Smooth muscle cell (in vitro differentiated cells): Measurements from ENCODE around the gene LRRC23. TPM values are rescaled to one million over a fixed set of nuclear protein-coding genes. Genes with fewer than 3 reads are reported as not detected.

Experiments
- DNase-seq: peaks from one replicate; lab custom pipeline; 2025; ENCODE audit not compliant: unreplicated experiment; lab: John Stamatoyannopoulos, UW
- H2AFZ ChIP-seq: fragments of 200-600 bp; sonication (generic); 2 replicates; pipeline ENCODE4 v1.6.0; 2016; ENCODE audit warnings: antibody characterized with exemption, low read depth, mild to moderate bottlenecking
- H3F3A ChIP-seq: fragments of 200-600 bp; sonication (generic); 2 replicates; pipeline ENCODE4 v1.6.0; 2017; ENCODE audit warnings: antibody characterized with exemption, low read depth
- H3K27ac ChIP-seq: fragments of 200-600 bp; sonication (generic); 2 replicates; pipeline ENCODE4 v1.5.1; 2016; ENCODE audit warnings: low read depth, mild to moderate bottlenecking
- H3K27me3 ChIP-seq: fragments of 200-600 bp; sonication (generic); 2 replicates; pipeline ENCODE4 v1.6.1; 2016; ENCODE audit warnings: low read depth, mild to moderate bottlenecking
- H3K36me3 ChIP-seq: fragments of 200-600 bp; sonication (generic); 2 replicates; pipeline ENCODE4 v1.5.1; 2016; ENCODE audit warnings: low read depth
- H3K4me1 ChIP-seq: fragments of 200-600 bp; sonication (generic); 2 replicates; pipeline ENCODE4 v1.5.1; 2016; ENCODE audit warnings: low read depth
- H3K4me2 ChIP-seq: fragments of 200-600 bp; sonication (generic); 2 replicates; pipeline ENCODE4 v1.6.0; 2016; ENCODE audit warnings: mild to moderate bottlenecking
- H3K4me3 ChIP-seq: fragments of 200-600 bp; sonication (generic); 2 replicates; pipeline ENCODE4 v1.5.1; 2016; ENCODE audit warnings: mild to moderate bottlenecking
- H3K79me2 ChIP-seq: fragments of 200-600 bp; sonication (generic); 2 replicates; pipeline ENCODE4 v1.6.0; 2016; ENCODE audit warnings: low read depth, mild to moderate bottlenecking
- H3K9ac ChIP-seq: fragments of 200-600 bp; sonication (generic); 2 replicates; pipeline ENCODE4 v1.6.0; 2016; ENCODE audit warnings: low read depth
- H3K9me3 ChIP-seq: fragments of 200-600 bp; sonication (generic); replicated peaks from 2 replicates; pipeline ENCODE4 v1.5.1; 2016; ENCODE audit warnings: low read depth
- H4K20me1 ChIP-seq: fragments of 200-600 bp; sonication (generic); 2 replicates; pipeline ENCODE4 v1.6.0; 2016; ENCODE audit warnings: low read depth
- WGBS: methylation state at CpG from one replicate; pipeline ENCODE4 v1.1.7; 2016; ENCODE audit warnings: low lambda C conversion rate; 5-methylcytosine and 5-hydroxymethylcytosine counted together
- polyA plus RNA-seq: library from polyadenylated mRNA; unstranded; fragments of >200 nt; fragmentation: Nextera tagmentation; extraction: Ambion mirVana; gene quantifications from 2 replicates; pipeline ENCODE4 v1.2.1, GENCODE V29; 2016
- total RNA-seq: library from RNA; depleted of rRNA; stranded (reverse); fragments of >200 nt; gene quantifications from 2 replicates; pipeline ENCODE4 v1.2.3, GENCODE V29; 2014
- TF ChIP-seq, protein P1 (sequence below): fragments of 200-600 bp; sonication (generic); IDR thresholded peaks from 2 replicates; pipeline ENCODE4 v1.5.1; 2017; ENCODE audit warnings: borderline replicate concordance, mild to moderate bottlenecking, antibody characterized with exemption; ENCODE audit not compliant: insufficient read depth, poor library complexity, severe bottlenecking

The LRRC23 gene
- total and polyA plus RNA-seq, 2 experiments from 2014 or later = 14.2 to 19.5 TPM

GRCh38 chr12:6937481-6938352 lies 33.1 kb downstream of the LRRC23 start:
- Histone ChIP-seq H3K79me2 (peaks cover 17% of the 10 kb centered on the region), H3K4me3 (peak overlapping the region; percentile 64), H3K27ac (peak overlapping the region; percentile 61), H3F3A (peaks cover 47% of the 10 kb centered on the region), H3K36me3 (no peaks in the 10 kb centered on the region), H3K4me2 (peak overlapping the region; percentile 92), H2AFZ (peak overlapping the region; percentile 5), H3K27me3 (no peaks in the 10 kb centered on the region), H3K9ac (peak overlapping the region; percentile 71), H3K9me3 (no peaks in the 10 kb centered on the region), H4K20me1 (peaks cover 18% of the 10 kb centered on the region), H3K4me1 (peaks cover 11% of the 10 kb centered on the region)
- TF ChIP-seq, protein P1, sequence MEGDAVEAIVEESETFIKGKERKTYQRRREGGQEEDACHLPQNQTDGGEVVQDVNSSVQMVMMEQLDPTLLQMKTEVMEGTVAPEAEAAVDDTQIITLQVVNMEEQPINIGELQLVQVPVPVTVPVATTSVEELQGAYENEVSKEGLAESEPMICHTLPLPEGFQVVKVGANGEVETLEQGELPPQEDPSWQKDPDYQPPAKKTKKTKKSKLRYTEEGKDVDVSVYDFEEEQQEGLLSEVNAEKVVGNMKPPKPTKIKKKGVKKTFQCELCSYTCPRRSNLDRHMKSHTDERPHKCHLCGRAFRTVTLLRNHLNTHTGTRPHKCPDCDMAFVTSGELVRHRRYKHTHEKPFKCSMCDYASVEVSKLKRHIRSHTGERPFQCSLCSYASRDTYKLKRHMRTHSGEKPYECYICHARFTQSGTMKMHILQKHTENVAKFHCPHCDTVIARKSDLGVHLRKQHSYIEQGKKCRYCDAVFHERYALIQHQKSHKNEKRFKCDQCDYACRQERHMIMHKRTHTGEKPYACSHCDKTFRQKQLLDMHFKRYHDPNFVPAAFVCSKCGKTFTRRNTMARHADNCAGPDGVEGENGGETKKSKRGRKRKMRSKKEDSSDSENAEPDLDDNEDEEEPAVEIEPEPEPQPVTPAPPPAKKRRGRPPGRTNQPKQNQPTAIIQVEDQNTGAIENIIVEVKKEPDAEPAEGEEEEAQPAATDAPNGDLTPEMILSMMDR = peak; percentile 91
- DNase-seq = peak; percentile 55
- 3% methylated on average over 57 of the region's 80 CpGs for WGBS

- DNase-seq = no peak
- H3K36me3 ChIP-seq = no peaks in the 10 kb centered on the region
- H3K9me3 ChIP-seq = no peaks in the 10 kb centered on the region
- H3K27ac ChIP-seq = peak overlapping the region; percentile 15
- peak overlapping the region; percentile 64 for H3K4me3 ChIP-seq
- peaks cover 15% of the 10 kb centered on the region for H3K4me1 ChIP-seq
- H4K20me1 ChIP-seq = peaks cover 10% of the 10 kb centered on the region
- WGBS = 94% methylated on average over 29 of the region's 32 CpGs
- peaks cover 42% of the 10 kb centered on the region for H3F3A ChIP-seq
- H3K79me2 ChIP-seq = peaks cover 9% of the 10 kb centered on the region
- no peaks in the 10 kb centered on the region for H3K27me3 ChIP-seq
- H2AFZ ChIP-seq = no peak overlapping the region
- H3K4me2 ChIP-seq = peak overlapping the region; percentile 82
- TF ChIP-seq, protein P1 = no peak
- H3K9ac ChIP-seq = peak overlapping the region; percentile 62
Observed at GRCh38 chr12:6938353-6939190, 34.0 kb downstream of the LRRC23 start.

GRCh38 chr12:6939191-6939540 lies 34.5 kb downstream of the LRRC23 start:
- Histone ChIP-seq H2AFZ (no peak overlapping the region), H3K36me3 (no peaks in the 10 kb centered on the region), H4K20me1 (peaks cover 4% of the 10 kb centered on the region), H3K27ac (no peak overlapping the region), H3K4me2 (no peak overlapping the region), H3K9ac (no peak overlapping the region), H3K79me2 (peaks cover 4% of the 10 kb centered on the region), H3K4me1 (peaks cover 15% of the 10 kb centered on the region), H3F3A (peaks cover 36% of the 10 kb centered on the region), H3K27me3 (no peaks in the 10 kb centered on the region), H3K9me3 (no peaks in the 10 kb centered on the region), H3K4me3 (no peak overlapping the region)
- no peak for DNase-seq
- TF ChIP-seq, protein P1 = no peak
- 98% methylated on average over 2 of the region's 2 CpGs for WGBS
